HepG2 (cell line): Measurements from ENCODE around the gene CAND2. TPM values are rescaled to one million over a fixed set of nuclear protein-coding genes. Genes with fewer than 3 reads are reported as not detected.
A peak's percentile ranks its signal among the peaks of the same experiment; 100 is the strongest.

Experiments
- ETV6 ChIP-seq: sonication (generic); formaldehyde crosslinking; conservative IDR thresholded peaks from 2 replicates; pipeline ENCODE4 v1.4.0; 2020; ENCODE audit warnings: missing genetic modification reagents
- KDM2A ChIP-seq: sonication (generic); formaldehyde crosslinking; IDR thresholded peaks from 2 replicates; pipeline ENCODE4 v1.4.0; 2020; ENCODE audit warnings: low read depth, missing genetic modification reagents, borderline replicate concordance
- MLX ChIP-seq: IDR thresholded peaks from 2 replicates; pipeline ENCODE4 v1.6.1; 2016
- NFE2L1 ChIP-seq: sonication (generic); formaldehyde crosslinking; IDR thresholded peaks from 2 replicates; pipeline ENCODE4 v1.4.0; 2020; ENCODE audit warnings: missing genetic modification reagents, mild to moderate bottlenecking, borderline replicate concordance
- SMAD9 ChIP-seq: sonication (generic); formaldehyde crosslinking; IDR thresholded peaks from 2 replicates; pipeline ENCODE4 v1.5.1; 2020; ENCODE audit warnings: mild to moderate bottlenecking, missing genetic modification reagents
- SNAPC4 ChIP-seq: sonication (generic); formaldehyde crosslinking; IDR thresholded peaks from 2 replicates; pipeline ENCODE4 v1.4.0; 2020; ENCODE audit warnings: mild to moderate bottlenecking, missing genetic modification reagents
- TCF7 ChIP-seq: sonication (generic); IDR thresholded peaks from 2 replicates; pipeline ENCODE4 v1.6.1; 2016; ENCODE audit warnings: antibody characterized with exemption, low read depth
- ZBTB42 ChIP-seq: sonication (generic); formaldehyde crosslinking; IDR thresholded peaks from 2 replicates; pipeline ENCODE4 v1.5.0; 2020; ENCODE audit warnings: mild to moderate bottlenecking, missing genetic modification reagents
- ZC3H4 ChIP-seq: sonication (generic); formaldehyde crosslinking; IDR thresholded peaks from 2 replicates; pipeline ENCODE4 v1.4.0; 2020; ENCODE audit warnings: missing genetic modification reagents, borderline replicate concordance
- ZFP1 ChIP-seq: IDR thresholded peaks from 2 replicates; pipeline ENCODE4 v1.6.1; 2016
- ZNF142 ChIP-seq: sonication (generic); formaldehyde crosslinking; IDR thresholded peaks from 2 replicates; pipeline ENCODE4 v1.4.0; 2020; ENCODE audit warnings: missing genetic modification reagents
- ZNF546 ChIP-seq: sonication (generic); formaldehyde crosslinking; conservative IDR thresholded peaks from 2 replicates; pipeline ENCODE4 v1.8.1; 2023; ENCODE audit warnings: mild to moderate bottlenecking, missing genetic modification reagents
- ZNF746 ChIP-seq: sonication (generic); formaldehyde crosslinking; IDR thresholded peaks from 2 replicates; pipeline ENCODE4 v1.8.0; 2022; ENCODE audit warnings: mild to moderate bottlenecking, missing genetic modification reagents
- polyA plus RNA-seq, 8 experiments: library from polyadenylated mRNA; depleted of rRNA in 3 of 8; stranded (reverse) in 7 of 8; unstranded in 1 of 8; fragments of >200 nt; fragmentation: Illumina TruSeq in 4 of 8; extraction: Trizol in 4 of 8; gene quantifications; 2 replicates each; pipeline versions ENCODE4 v1.2.1 to v1.2.3, GENCODE V29; 2011 to 2016; ENCODE audit warnings: low read depth in 4 of 8, missing spikeins in 1 of 8, mixed read lengths in 1 of 8; ENCODE audit not compliant: insufficient read depth in 1 of 8
- total RNA-seq, 5 experiments: library from RNA; depleted of rRNA; stranded (reverse); fragments of >200 nt; fragmentation: Illumina TruSeq; extraction: Trizol; gene quantifications; 2 replicates each; pipeline ENCODE4 v1.2.3, GENCODE V29; 2016; ENCODE audit warnings: low read depth in 1 of 5

The CAND2 gene
- total and polyA plus RNA-seq, 2 of the 13 experiments (the other 11 are each of a cell fraction or from before 2014, with no cell fraction given), result 0.01 TPM; not detected in 1

- TF ChIP-seq NFE2L1 (no peak), ZNF142 (peak; percentile 85), ZNF546 (CRISPR knock-in tag) (peak; percentile 61; the same call in 1 of the 2 replicates), SMAD9 (CRISPR knock-in tag) (no peak), ZBTB42 (CRISPR knock-in tag) (peak; percentile 47; the same call in 1 of the 2 replicates), TCF7 (no peak), MLX (CRISPR knock-in tag) (no peak), KDM2A (CRISPR knock-in tag) (peak; percentile 89), ETV6 (no peak; the same call in 1 of the 2 replicates), ZC3H4 (CRISPR knock-in tag) (0 out of 2 replicates have a peak, but pooled peaks have one; percentile 41), ZNF746 (peak; percentile 66; the same call in 1 of the 2 replicates), SNAPC4 (CRISPR knock-in tag) (no peak), ZFP1 (CRISPR knock-in tag) (no peak)
These were observed 44.9 kb downstream of the CAND2 start, which contains the start of gene RPL32 (continued) for GRCh38 chr3:12841149-12841969.
